ENCODE results near the gene SLFN13.
"Not testable (repeated sequence)": the region's sequence is repeated elsewhere in the genome, so short reads cannot be mapped to it uniquely, and the experiment has no call there.

The SLFN13 gene

DNA sequence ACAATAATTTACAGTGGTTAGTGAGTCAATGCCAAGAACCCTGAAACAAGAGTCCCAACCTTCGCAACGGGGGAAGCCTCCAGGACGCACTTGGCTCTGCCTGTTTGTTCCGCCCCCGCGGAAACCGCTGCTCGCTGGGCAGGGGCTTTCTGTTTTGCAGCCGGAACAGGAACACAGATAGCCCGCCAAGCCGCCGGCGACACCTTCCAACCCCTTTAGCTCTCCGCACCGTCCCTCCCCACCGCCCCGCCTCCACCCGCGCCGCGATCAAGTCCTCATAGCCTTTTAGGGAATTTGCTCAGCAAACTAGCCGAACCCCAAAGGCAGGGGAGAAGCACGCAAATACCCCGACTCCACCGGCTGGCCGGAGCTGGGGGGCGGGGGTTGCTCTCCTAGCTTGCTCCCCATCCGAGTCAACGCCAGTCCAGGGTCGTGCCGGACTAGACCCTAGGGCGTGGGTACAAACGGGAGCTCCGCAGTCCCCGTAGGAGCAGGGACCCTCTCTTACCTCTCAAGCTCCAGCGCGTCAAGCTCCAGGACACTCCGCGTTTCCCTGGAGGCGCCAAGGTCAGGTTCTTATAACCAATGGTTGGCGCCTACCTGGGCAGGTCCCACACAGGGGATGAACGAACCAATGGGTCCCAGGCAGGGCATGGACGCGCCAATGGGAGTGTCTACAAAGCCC, at the start of gene SLFN13:
Gene SLFN13 (minus strand): TSS at position 553 of the 685 bp plus-strand sequence. CDS start 3,086 bp downstream, outside the sequence.
- DNase-seq (ENCODE audit: low spot score in 2 of 2) (peak; percentile 81 to 94), ATAC-seq (peak; percentile 99)
- Mint-ChIP-seq H3K36me3 (peaks cover 24% of the 10 kb centered on the region), H3K4me3 (peak within 1 kb of the TSS; percentile 69), H3K9me3 (no peaks in the 10 kb centered on the region), H3K27ac (peak within 1 kb of the TSS; percentile 81), H3K4me1 (peaks cover 17% of the 10 kb centered on the region)

GRCh38 chr17:35496451-35497290, 48.1 kb upstream of the SLFN13 start:
- DNase-seq (ENCODE audit: low spot score in 2 of 2) = no peak
- Mint-ChIP-seq H3K36me3 (peaks cover 95% of the 10 kb centered on the region), H3K4me1 (peaks cover 79% of the 10 kb centered on the region), H3K9me3 (peaks cover under 1% of the 10 kb centered on the region), H3K4me3 (no peak overlapping the region), H3K27ac (peak overlapping the region; percentile 56)
- ATAC-seq = no peak

DNA sequence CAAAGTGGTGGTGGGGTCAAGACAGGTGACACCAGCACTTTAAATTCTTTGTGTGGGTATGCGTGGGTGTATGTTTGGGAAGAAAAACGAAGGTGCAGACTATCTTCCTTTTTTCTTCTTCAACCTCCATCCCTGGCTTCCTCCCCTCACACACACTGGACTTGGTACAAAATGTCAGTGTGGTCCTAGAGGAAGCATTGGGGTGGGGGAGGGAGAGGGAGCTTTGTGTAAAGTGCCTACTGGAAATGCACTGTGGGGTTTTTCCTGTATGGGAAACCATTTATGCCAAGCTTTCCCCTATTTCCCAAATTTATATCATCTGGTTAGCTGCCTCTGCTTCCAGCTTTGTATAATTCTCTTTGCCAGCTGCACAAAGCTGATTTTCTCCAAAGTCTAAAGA, 44.5 kb upstream of the SLFN13 start:
- Mint-ChIP-seq H3K4me1 (peaks cover 70% of the 10 kb centered on the region), H3K36me3 (peaks cover 92% of the 10 kb centered on the region), H3K9me3 (no peaks in the 10 kb centered on the region), H3K4me3 (no peak overlapping the region), H3K27ac (no peak overlapping the region)
- no peak for DNase-seq (ENCODE audit: low spot score in 2 of 2)
- ATAC-seq = no peak

DNA sequence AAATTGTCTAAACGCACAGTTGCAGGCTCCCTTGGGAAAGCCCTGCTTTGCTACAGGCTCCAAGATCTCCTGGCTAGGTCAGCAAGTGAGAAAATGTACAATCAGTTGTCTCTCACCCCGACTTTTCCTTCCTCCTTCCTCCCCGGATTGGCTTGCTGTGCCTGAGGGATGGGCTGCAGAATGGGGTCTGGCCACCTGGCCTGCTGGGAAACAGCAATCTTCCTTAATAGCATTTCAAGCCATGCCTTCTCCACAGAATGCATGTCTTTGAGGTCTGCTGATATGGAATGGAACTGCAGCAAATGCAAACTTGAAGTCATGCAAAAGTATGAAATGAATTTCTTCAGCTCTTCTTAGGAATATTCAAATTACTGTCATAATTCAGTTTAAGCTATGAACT, 42.9 kb upstream of the SLFN13 start:
- no peak overlapping the region for H3K4me3 Mint-ChIP-seq
- no peaks in the 10 kb centered on the region for H3K9me3 Mint-ChIP-seq
- ATAC-seq = no peak
- H3K4me1 Mint-ChIP-seq = peaks cover 81% of the 10 kb centered on the region
- peak overlapping the region; percentile 3 for H3K27ac Mint-ChIP-seq
- no peak for DNase-seq (ENCODE audit: low spot score in 2 of 2)
- peaks cover 92% of the 10 kb centered on the region for H3K36me3 Mint-ChIP-seq

DNA sequence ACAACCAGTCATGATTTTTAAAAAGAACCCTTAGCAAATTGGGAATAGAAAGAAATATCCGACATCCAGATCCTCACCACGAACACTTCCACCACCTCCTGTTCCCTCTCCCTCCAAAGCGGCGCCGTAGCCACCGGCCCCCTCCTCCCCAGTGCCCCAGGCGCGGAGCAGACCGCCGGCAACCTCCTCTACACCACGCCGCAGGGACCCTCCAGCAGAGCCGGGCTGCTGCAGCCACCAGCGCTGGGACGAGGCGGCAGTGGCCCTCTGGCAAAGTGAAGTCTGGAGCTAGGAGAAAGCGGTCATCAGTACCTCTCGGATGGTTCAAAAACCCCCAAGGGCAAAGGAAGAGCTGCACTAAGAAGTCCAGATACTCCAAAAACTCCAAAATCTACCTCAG, 41.4 kb upstream of the SLFN13 start:
- Mint-ChIP-seq H3K27ac (peak overlapping the region; percentile 32), H3K9me3 (no peaks in the 10 kb centered on the region), H3K4me1 (peaks cover 90% of the 10 kb centered on the region), H3K4me3 (no peak overlapping the region), H3K36me3 (peaks cover 93% of the 10 kb centered on the region)
- DNase-seq (ENCODE audit: low spot score in 2 of 2) = no peak
- no peak for ATAC-seq

- H3K4me1 Mint-ChIP-seq = peaks cover 90% of the 10 kb centered on the region
- ATAC-seq (no peak), DNase-seq (ENCODE audit: low spot score in 2 of 2) (no peak)
- peak overlapping the region; percentile 87 for H3K4me3 Mint-ChIP-seq
- peaks cover 94% of the 10 kb centered on the region for H3K36me3 Mint-ChIP-seq
- H3K9me3 Mint-ChIP-seq = no peaks in the 10 kb centered on the region
- peak overlapping the region; percentile 96 for H3K27ac Mint-ChIP-seq
Measured at GRCh38 chr17:35488991-35489390, 40.4 kb upstream of the SLFN13 start.

DNA sequence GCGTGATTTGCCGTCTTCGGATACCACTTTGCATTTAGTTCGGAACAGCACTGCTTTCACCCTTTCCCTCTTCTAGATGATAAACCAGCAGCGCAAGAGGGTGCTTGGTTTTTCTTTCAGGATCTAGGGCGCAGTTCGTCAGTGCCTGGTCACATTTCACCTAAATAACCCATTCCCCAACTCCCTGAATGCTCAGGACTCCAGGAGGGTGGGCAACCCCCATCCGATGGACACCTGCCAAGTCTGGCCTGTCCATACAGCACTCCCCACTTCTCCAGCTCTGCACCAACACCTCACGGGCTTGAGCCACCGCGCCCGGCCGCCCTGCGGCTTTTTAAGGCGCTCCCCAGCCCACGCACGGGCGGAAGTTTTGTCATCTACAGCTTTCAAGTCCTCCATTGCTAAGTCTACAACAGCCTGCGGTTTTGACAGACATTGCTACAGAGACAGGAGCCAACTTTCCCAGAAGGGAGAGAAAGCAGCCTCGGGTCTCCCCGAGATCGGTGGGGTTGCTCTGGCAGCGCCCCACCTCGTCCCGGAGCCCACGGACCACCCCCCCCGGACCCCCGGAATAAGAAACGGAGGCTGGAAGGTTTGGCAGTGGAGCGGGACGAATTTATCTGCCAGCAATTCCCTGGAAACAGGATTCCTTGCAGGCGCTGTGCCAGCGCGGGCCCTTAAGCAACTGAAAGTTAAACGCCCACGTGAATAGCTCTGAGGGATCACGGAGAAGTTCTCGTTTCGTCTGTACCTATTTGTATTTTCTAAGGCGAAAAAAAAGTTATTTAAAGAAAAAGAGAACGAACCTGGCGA, 38.6 kb upstream of the SLFN13 start:
- DNase-seq (ENCODE audit: low spot score in 2 of 2) (peak; percentile 73 to 87), ATAC-seq (peak; percentile 86)
- H3K27ac Mint-ChIP-seq = peak overlapping the region; percentile 96
- H3K4me1 Mint-ChIP-seq = peaks cover 82% of the 10 kb centered on the region
- peak overlapping the region; percentile 87 for H3K4me3 Mint-ChIP-seq
- H3K9me3 Mint-ChIP-seq = no peaks in the 10 kb centered on the region
- H3K36me3 Mint-ChIP-seq = peaks cover 88% of the 10 kb centered on the region

GRCh38 chr17:35479271-35479670, 30.7 kb upstream of the SLFN13 start:
- Mint-ChIP-seq H3K4me1 (peaks cover 64% of the 10 kb centered on the region), H3K36me3 (peaks cover 85% of the 10 kb centered on the region), H3K27ac (no peak overlapping the region), H3K4me3 (no peak overlapping the region), H3K9me3 (no peaks in the 10 kb centered on the region)
- ATAC-seq (no peak), DNase-seq (ENCODE audit: low spot score in 2 of 2) (no peak)

DNA sequence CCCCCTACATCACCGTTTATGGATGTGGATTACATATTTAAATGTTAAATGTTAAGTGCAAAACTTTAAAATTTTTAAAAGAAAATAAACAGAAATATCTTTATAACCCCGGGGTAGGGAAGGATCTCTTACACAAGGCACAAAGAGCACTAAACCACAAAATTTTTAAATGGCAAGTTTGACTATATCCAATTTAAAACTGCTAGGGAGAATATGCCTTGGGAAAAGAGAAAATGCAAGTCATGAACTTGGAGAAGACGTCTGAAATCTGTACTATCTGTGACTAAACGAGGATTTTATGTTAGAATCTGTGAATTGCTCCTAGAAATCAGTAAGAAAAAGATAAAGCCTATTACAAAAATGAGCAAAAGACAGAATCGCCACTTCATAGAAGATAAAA, 28.7 kb upstream of the SLFN13 start:
- H3K9me3 Mint-ChIP-seq = peaks cover under 1% of the 10 kb centered on the region

DNA sequence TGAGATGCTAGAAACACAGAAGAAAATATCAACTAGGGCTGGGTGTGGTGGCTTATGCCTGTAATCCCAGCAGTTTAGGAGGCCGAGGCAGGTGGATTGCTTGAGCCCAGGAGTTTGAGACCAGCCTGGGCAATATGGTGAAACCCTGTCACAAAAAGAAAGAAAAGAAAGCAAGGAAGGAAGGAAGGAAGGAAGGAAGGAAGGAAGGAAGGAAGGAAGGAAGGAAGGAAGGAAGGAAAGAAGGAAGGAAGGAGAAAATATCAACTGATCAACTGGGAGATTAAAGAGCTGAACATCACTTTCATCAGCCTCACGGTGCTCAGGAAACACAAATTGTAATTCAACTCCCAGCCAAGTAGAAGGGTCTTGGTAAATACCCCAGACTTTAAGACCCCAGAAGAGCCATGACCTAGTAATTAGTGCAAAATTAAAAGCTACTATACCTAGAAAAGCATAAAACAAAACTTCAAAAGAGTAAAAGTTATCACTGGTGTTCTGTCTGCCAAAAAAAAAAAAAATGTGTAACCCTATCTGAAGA, 27.8 kb upstream of the SLFN13 start:
- H3K9me3 Mint-ChIP-seq = peaks cover 6% of the 10 kb centered on the region
- H3K36me3 Mint-ChIP-seq = peaks cover 92% of the 10 kb centered on the region
- no peak overlapping the region for H3K4me3 Mint-ChIP-seq
- H3K4me1 Mint-ChIP-seq = peaks cover 49% of the 10 kb centered on the region
- no peak for ATAC-seq
- peak overlapping the region; percentile 69 for H3K27ac Mint-ChIP-seq
- DNase-seq (ENCODE audit: low spot score in 2 of 2) = no peak

More for the DNA sequence above, 28.7 kb upstream of the SLFN13 start:
- Mint-ChIP-seq H3K27ac (no peak overlapping the region), H3K36me3 (peaks cover 94% of the 10 kb centered on the region), H3K4me1 (peaks cover 53% of the 10 kb centered on the region), H3K4me3 (no peak overlapping the region)
- ATAC-seq = no peak
- no peak for DNase-seq (ENCODE audit: low spot score in 2 of 2)

GRCh38 chr17:35468475-35468874, 19.9 kb upstream of the SLFN13 start:
- no peak overlapping the region for H3K4me3 Mint-ChIP-seq
- H3K9me3 Mint-ChIP-seq = peaks cover 10% of the 10 kb centered on the region
- peaks cover 38% of the 10 kb centered on the region for H3K4me1 Mint-ChIP-seq
- H3K36me3 Mint-ChIP-seq = peaks cover 37% of the 10 kb centered on the region
- H3K27ac Mint-ChIP-seq = peak overlapping the region; percentile 88
- ATAC-seq (no peak), DNase-seq (ENCODE audit: low spot score in 2 of 2) (no peak)

DNA sequence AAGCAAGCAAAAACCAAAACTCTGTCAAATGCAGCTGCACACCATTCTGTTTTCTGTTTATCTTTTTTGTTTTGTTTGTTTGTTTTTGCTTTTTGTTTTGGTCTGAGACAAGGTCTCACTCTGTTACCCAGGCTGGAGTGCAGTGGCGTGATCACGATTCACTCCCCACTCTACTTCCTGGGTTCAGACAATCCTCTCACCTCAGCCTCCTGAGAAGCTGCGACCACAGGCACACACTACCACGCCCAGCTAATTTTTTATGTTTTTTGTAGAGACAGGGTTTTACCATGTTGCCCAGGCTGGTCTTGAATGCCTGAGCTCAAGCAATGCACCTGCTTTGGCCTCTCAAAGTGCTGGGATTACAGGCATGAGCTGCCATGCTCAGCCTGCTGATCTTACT, 19.3 kb upstream of the SLFN13 start:
- peaks cover 38% of the 10 kb centered on the region for H3K4me1 Mint-ChIP-seq
- DNase-seq (ENCODE audit: low spot score in 2 of 2) (no peak), ATAC-seq (peak; percentile 77)
- peak overlapping the region; percentile 88 for H3K27ac Mint-ChIP-seq
- H3K4me3 Mint-ChIP-seq = peak overlapping the region; percentile 8
- H3K36me3 Mint-ChIP-seq = peaks cover 37% of the 10 kb centered on the region
- H3K9me3 Mint-ChIP-seq = peaks cover 10% of the 10 kb centered on the region

- Mint-ChIP-seq H3K27ac (peak overlapping the region; percentile 54), H3K4me3 (peak overlapping the region; percentile 65), H3K4me1 (peaks cover 28% of the 10 kb centered on the region), H3K9me3 (peaks cover 6% of the 10 kb centered on the region), H3K36me3 (peaks cover 28% of the 10 kb centered on the region)
- DNase-seq (ENCODE audit: low spot score in 2 of 2) (peak; percentile 26 to 81), ATAC-seq (peak; percentile 93)
Measured at GRCh38 chr17:35460354-35460851, 11.8 kb upstream of the SLFN13 start.

- H3K4me3 Mint-ChIP-seq; H3K9me3 Mint-ChIP-seq; DNase-seq (ENCODE audit: low spot score in 2 of 2); ATAC-seq; H3K36me3 Mint-ChIP-seq; H3K27ac Mint-ChIP-seq: not testable (repeated sequence)
- H3K4me1 Mint-ChIP-seq = peaks cover 12% of the 10 kb centered on the region
Measured at GRCh38 chr17:35454035-35454434, 5.5 kb upstream of the SLFN13 start.

- peaks cover 11% of the 10 kb centered on the region for H3K36me3 Mint-ChIP-seq
- H3K4me1 Mint-ChIP-seq = peaks cover 19% of the 10 kb centered on the region
- H3K9me3 Mint-ChIP-seq = peaks cover 3% of the 10 kb centered on the region
- no peak for ATAC-seq
- DNase-seq (ENCODE audit: low spot score in 2 of 2) = no peak
- H3K27ac Mint-ChIP-seq = no peak overlapping the region
- H3K4me3 Mint-ChIP-seq = no peak overlapping the region
Measured at GRCh38 chr17:35453171-35453570, 4.6 kb upstream of the SLFN13 start.

Data from stimulated activated effector memory CD8-positive, alpha-beta T cell treated with anti-CD3 and anti-CD28 coated beads, Interleukin-12 subunit alpha, Interleukin-12 subunit beta, amount 100 ng/mL, for 72 hours (primary cell).